Measurements from ENCODE around the gene ANTKMT.

ANTKMT gene

GRCh38 chr16:720990-721764 lies at the start of gene ANTKMT:
Gene ANTKMT (plus strand): TSS chr16:721146. CDS start chr16:721275, 129 bp downstream.
- peak; percentile 52 for DNase-seq (ENCODE audit: low read depth)

- no peak for DNase-seq (ENCODE audit: low read depth)
Observed at GRCh38 chr16:671353-672131, 49.4 kb upstream of the ANTKMT start.

- no peak for DNase-seq (ENCODE audit: low read depth)
Observed at GRCh38 chr16:672371-672770, 48.6 kb upstream of the ANTKMT start.

- no peak for DNase-seq (ENCODE audit: low read depth)
Observed at GRCh38 chr16:672851-673250, 48.1 kb upstream of the ANTKMT start.

GRCh38 chr16:673399-673991 lies 47.5 kb upstream of the ANTKMT start:
- DNase-seq (ENCODE audit: low read depth): no peak

GRCh38 chr16:674214-674881 lies 46.6 kb upstream of the ANTKMT start:
- no peak for DNase-seq (ENCODE audit: low read depth)

GRCh38 chr16:674968-675883 lies 45.7 kb upstream of the ANTKMT start, which contains the start of gene RHBDL1:
Gene RHBDL1 (plus strand): TSS chr16:675671. CDS start chr16:675791, 120 bp downstream.
- no peak for DNase-seq (ENCODE audit: low read depth)

GRCh38 chr16:675884-676564 lies 44.9 kb upstream of the ANTKMT start:
- no peak for DNase-seq (ENCODE audit: low read depth)

GRCh38 chr16:676565-676902 lies 44.4 kb upstream of the ANTKMT start:
- DNase-seq (ENCODE audit: low read depth): no peak

- no peak for DNase-seq (ENCODE audit: low read depth)
Observed at GRCh38 chr16:676913-677312, 44.0 kb upstream of the ANTKMT start.

GRCh38 chr16:677316-678190 lies 43.4 kb upstream of the ANTKMT start:
- no peak for DNase-seq (ENCODE audit: low read depth)

GRCh38 chr16:678209-678857 lies 42.6 kb upstream of the ANTKMT start:
- DNase-seq (ENCODE audit: low read depth): no peak

- DNase-seq (ENCODE audit: low read depth): no peak
Observed at GRCh38 chr16:678858-679813, 41.8 kb upstream of the ANTKMT start.

- DNase-seq (ENCODE audit: low read depth): peak; percentile 79
Observed at GRCh38 chr16:679814-680624, 40.9 kb upstream of the ANTKMT start, which contains the start of gene STUB1. Gene STUB1 (plus strand): TSS chr16:680410. CDS start chr16:680526, 116 bp downstream.

- DNase-seq (ENCODE audit: low read depth): no peak
Observed at GRCh38 chr16:680625-680945, 40.4 kb upstream of the ANTKMT start.

- no peak for DNase-seq (ENCODE audit: low read depth)
Observed at GRCh38 chr16:680967-681745, 39.8 kb upstream of the ANTKMT start.
